HG03558 (cell line): ENCODE measurements around the gene RPS6KL1.

Experiments
- ATAC-seq: cut with Tn5 transposase; IDR thresholded peaks from one replicate; pipeline ENCODE4 v1.9.1; 2021; ENCODE audit warnings: moderate number of reproducible peaks; ENCODE audit not compliant: unreplicated experiment; ENCODE audit errors: extremely low read depth

The RPS6KL1 gene

DNA sequence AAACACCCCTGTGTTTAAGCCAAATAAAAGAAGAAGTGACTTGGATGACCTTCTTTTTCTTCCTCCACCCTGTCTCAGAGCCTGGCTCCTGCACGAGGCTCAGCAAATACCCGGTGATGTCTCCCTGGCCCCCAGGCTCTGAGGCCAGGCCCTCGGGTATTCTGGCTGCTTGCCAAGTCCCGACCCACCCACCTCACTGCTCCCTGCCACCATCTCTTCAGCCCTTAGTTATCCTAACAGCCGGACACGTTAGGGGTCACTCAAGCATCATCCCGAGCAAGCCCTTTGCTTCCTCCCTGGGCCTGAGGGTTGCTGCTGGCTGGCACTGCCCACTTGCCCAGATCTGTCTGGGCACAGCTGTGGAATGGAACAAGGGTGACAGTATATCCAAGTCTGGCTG, 7.2 kb downstream of the RPS6KL1 start:
- ATAC-seq = no peak

- ATAC-seq = no peak
Measured at GRCh38 chr14:74915426-74915825, 7.6 kb downstream of the RPS6KL1 start.

DNA sequence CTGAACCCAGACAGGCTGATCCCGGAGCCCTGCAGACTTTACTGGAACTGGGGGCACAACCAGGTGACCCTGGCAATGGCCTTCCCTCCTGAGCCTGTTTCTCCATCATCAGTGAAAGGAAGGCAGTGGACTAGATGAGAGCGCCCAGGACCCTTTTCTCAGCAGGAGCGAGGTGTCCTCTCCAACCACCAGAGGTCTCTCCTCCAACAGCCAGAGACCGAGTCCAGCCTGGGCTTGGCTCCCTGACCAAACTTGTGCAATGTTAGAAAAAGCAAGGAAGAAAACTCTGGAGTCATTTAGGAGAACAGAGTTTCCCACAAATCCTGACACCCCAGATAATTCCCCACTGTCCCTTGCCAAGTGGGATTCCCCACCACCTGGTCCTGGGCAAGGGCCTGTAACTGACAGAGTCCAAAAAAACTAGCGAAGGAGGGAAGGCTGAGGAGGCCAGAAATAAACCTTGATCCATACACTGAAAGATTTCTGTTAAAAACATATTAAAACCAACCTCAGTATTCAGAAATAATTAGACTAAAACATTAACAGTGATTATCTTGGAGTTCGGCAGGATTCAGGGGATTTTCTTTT, 9.0 kb downstream of the RPS6KL1 start:
- no peak for ATAC-seq

- no peak for ATAC-seq
Measured at GRCh38 chr14:74913393-74913910, 9.6 kb downstream of the RPS6KL1 start.

DNA sequence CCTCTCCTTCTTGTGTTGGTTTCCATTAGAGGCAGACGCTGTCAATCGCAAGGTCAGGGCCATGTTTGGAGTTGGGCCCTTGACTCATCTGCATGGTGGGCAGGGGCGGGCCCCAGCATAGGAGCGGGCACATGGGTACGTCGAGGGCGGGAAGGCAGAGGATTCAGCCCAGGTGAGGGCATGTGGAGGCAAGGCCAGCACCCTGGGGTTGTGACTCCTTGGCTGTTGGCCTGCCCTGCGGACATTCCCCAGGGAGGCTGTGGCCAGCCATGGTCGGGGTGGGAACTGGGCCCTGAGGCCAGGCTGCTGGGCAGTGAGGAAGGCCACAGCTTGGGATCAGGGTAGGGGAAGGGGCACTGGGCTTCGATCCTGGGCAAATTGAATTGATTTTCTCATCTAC, 10.3 kb downstream of the RPS6KL1 start:
- no peak for ATAC-seq

GRCh38 chr14:74912111-74912510, 10.9 kb downstream of the RPS6KL1 start:
- ATAC-seq = no peak

DNA sequence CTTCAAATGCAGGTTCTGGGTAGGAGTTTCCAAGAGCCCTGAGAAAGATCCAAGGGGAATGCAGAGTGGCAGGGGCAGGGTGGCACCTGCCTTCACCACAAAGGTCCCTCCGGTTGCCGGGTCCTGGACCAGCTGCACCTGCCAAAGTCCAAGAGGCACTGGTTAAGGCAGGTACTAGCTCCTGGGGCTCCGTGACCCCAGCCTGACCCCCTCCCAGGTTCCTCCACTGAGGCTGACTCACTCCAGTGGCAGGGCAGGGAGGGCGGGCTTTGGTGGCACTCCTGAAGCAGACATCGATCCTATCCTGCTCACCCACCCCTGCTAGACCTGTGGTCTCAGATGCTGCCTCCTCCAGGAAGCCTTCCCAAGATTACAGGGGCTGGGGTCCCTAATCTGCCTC, 11.4 kb downstream of the RPS6KL1 start:
- no peak for ATAC-seq

DNA sequence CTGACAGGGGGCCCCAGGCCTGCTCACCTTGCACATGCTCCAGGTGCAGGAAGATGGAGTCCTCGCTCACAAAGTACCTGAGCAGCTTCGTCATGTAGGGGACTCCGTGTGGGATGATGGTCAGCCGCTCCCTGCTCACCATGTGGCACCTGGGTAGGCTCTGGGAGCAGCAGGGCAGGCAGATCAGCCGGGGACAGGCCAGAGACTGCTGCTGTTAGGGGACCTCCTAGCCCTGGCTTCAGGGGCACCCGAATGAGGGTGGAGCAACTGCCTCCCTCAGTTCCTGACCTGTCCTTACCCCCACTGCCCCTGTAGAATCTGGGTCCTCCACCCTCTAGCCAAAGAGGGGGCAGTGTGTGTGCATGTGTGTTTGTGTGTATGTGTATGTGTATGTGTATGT, 11.8 kb downstream of the RPS6KL1 start:
- no peak for ATAC-seq

DNA sequence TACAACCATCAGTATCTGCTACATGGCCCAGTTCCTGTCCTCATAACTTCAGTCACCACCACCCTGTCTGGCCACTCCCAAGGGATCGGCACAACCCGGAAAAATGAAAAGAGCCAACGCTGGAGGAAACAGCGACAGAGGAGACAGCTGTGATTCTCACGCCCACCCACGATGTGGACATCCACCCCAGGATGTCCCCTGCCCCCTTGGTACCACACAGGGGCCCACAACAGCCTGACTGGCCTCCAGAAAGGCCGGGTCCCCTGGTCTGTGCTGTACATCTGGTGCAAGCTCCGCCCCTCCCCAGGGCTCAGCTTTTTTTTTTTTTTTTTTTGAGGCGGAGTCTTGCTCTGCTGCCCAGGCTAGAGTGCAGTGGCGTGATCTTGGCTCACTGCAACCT, 12.5 kb downstream of the RPS6KL1 start:
- ATAC-seq = no peak

DNA sequence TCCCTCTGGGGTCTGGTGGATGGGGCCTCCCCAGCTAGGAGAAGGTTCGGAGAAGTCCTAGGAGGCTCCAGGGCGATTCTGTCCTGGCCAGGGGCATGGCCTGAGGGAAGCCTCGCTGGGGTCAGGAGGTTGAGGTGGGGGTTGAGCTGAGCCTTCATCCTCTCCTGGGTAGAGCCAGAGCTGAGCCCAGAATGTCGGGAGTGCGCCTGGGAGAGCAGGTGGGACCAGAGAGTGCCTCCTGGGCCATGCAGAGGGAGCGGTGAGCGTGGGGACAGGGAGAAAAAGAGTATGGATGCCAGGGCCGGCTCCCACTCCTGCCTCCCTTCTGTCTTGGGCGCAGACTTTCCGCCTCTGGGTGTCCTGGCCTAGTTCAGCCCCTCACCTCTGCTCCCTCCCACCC, 13.1 kb downstream of the RPS6KL1 start:
- no peak for ATAC-seq

DNA sequence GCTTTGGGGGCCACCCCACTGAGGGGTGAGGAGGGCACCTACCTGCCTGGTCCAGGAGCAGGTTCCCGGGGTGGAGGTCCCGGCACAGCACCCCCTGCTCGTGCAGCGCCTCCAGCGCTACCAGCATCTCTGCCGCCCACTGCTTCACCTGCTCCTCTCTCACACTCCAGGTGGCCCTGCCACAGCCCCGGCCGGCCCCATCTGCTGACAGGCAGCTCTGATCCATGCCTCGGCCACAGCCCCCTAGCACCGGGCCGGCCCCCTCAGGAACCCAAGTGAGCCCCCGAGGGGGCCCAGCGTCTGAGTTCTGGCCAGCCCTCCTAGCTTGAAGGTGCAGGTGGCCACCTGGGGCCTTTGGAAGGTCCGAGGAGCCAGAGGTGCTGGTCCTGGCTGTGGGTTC, 13.6 kb downstream of the RPS6KL1 start:
- no peak for ATAC-seq

DNA sequence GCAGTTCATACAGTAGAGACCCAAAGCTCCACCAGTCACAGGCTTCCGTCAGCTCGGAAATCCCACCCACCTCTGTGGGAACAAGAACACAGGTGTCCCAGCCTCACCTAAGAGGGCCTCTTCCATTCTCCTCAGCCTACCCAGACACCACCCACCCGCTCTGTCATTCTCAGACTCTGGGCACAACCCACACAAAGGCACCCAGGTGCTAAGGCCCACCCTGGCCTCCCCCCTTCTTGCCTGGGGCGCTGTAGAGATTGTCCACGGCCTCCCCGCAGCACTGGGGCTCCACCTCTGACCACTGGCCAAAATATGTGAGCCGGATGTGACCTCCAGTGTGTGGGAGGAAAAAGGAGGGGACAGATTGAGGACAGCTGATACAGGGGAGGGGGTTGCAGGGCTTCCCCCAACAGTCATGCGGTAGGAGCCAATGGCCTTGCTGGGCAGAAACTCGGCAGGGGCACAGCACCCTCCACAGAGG, 14.2 kb downstream of the RPS6KL1 start:
- no peak for ATAC-seq

GRCh38 chr14:74907744-74908143, 15.3 kb downstream of the RPS6KL1 start:
- no peak for ATAC-seq

- ATAC-seq = no peak
Measured at GRCh38 chr14:74906925-74907521, 16.0 kb downstream of the RPS6KL1 start.

- ATAC-seq = no peak
Measured at GRCh38 chr14:74905595-74906142, 17.4 kb downstream of the RPS6KL1 start.

DNA sequence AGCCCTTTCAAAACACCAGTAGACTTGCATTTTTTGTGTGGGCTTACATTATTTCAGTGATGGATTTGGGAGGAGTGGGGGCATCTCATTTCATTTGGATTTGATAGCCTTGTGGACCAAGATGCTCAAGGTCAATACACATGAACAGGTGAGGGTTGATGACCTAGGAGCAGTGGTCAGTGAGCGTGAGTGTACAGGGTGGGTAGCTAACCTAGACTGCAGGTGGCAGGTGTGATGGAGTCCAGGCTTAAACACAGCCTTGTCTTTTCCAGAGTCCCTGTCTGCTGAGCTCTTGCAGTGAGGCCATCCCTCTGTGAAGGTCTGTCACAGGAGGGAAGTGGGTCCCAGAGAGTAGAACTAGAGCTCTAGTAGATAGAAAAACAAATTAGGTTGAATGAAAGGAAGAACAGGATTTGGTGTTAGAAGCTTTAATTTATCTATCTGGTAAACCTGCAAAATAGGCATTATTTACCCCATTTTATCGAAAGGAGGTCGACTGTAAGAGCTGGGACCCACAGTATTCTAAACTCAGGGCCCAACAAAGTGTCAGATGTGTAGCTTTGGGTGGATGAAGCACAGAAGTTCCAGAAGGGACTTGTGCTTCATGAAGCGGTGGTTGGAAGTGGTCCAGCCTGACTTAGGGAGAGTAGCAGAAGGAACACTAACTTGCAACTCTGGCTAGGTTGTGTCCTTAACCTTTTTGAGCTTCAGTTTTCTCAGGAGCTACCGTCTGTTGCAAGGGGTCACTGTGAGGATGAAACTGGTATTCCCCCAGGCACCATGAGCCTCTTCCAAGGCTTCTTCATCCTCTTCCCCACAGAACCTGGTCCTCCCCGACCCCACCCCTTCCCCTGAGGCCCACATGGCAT, 18.2 kb downstream of the RPS6KL1 start:
- no peak for ATAC-seq

DNA sequence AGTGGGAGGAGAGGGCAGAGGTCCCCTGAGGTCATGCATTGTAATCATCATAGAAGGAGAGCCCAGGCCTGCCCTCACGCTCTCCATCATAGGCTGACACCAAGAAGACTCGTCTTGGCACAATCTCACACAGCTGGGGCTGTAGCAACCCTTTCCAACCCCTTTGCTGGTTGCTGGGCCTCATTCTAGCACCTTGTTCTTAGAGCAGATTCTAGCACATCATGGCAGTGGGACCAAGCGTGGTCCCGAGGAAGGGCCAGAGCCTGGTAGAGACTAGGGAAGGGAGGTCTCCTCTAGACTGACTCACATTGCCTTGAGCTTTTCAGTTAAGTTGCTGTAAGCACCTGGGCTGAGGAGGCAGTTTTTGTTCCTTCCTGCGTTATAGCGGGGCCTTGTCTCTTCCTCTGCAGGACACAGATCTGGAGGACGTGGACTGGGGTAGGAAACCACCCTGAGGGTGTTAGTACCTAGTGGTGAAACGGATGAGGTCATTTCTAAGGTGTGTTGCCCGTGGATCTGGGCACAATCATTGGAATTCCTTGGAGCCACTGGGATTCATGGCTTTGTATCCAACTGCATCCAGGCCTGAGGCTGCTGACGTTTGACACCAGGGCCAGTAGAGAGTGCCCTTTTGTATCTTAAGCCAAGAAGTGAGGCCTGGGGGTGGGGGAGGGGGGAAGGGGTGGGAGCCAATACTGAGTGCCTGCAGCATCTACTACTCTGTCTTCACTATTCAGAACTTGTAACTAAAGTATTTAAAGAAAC, 19.9 kb downstream of the RPS6KL1 start:
- no peak for ATAC-seq

GRCh38 chr14:74898694-74899093, 24.4 kb downstream of the RPS6KL1 start:
- no peak for ATAC-seq

DNA sequence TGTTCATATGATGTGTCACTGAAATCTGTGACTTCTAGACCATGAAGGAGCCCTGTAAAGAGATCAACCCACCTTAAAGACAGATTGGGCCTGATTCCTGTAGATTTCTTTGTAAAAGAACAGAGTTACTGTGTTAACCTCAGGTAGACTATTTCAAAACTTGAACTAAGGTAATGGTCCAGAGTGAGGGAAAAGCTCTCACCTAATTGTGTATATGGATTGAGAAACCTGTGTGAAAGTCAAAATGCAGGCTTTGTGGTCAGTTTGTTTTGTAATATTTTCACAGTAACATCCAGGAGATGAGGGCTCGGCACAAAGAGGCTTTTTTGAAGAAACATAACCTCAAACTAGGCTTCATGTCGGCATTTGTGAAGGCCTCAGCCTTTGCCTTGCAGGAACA, 25.0 kb downstream of the RPS6KL1 start:
- ATAC-seq = no peak

- no peak for ATAC-seq
Measured at GRCh38 chr14:74897642-74898041, 25.4 kb downstream of the RPS6KL1 start.
